ENCODE results near the gene ELF2.
"Not testable (repeated sequence)": the region's sequence is repeated elsewhere in the genome, so short reads cannot be mapped to it uniquely, and the experiment has no call there.

Gene ELF2

DNA sequence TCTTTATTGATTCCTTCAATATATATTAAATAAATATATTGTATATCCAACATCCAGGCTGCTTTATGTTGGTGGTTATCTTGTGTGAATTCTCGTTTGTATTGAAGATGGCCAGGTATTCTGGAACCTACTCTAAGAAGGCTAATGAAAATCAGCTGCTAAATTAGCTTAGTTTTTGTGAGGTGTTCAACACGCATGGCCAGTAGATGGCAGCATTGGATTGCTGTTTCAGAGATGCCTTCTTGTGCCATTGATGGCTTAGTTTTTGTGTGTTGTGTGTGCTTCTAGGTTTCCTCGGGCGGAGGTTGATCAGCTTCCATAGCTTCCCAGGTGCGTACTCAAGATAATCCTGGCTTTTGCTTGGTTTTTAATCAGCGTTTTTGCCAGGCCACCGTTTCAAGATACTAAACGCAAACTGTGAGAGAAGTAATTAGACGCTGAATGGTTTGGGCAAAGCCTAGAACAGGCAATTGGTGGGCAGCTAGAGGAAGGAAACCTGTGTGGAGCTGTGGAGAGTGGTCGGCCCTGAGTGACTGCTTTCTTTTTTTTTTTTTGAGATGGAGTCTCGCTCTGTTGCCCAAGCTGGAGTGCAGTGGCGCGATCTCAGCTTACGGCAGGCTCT, 146.3 kb downstream of the ELF2 start:
- DNase-seq, result peak; percentile 63 to 74
- Histone ChIP-seq H3K4me3 (no peak overlapping the region), H3K9me3 (no peaks in the 10 kb centered on the region), H3K4me1 (peaks cover 0 to 8% (median 0%) of the 10 kb centered on the region in 4 donors), H3K27me3 (no peaks in the 10 kb centered on the region), H3K27ac (no peak overlapping the region), H3K36me3 (no peaks in the 10 kb centered on the region)
- TF ChIP-seq, protein P1, sequence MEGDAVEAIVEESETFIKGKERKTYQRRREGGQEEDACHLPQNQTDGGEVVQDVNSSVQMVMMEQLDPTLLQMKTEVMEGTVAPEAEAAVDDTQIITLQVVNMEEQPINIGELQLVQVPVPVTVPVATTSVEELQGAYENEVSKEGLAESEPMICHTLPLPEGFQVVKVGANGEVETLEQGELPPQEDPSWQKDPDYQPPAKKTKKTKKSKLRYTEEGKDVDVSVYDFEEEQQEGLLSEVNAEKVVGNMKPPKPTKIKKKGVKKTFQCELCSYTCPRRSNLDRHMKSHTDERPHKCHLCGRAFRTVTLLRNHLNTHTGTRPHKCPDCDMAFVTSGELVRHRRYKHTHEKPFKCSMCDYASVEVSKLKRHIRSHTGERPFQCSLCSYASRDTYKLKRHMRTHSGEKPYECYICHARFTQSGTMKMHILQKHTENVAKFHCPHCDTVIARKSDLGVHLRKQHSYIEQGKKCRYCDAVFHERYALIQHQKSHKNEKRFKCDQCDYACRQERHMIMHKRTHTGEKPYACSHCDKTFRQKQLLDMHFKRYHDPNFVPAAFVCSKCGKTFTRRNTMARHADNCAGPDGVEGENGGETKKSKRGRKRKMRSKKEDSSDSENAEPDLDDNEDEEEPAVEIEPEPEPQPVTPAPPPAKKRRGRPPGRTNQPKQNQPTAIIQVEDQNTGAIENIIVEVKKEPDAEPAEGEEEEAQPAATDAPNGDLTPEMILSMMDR (IDR thresholded peaks at IDR 0.05), result peak; percentile 76 to 81
- intact Hi-C loops (cut with DNase I; ENCODE audit: low total_unique reads), result no loop called here

DNA sequence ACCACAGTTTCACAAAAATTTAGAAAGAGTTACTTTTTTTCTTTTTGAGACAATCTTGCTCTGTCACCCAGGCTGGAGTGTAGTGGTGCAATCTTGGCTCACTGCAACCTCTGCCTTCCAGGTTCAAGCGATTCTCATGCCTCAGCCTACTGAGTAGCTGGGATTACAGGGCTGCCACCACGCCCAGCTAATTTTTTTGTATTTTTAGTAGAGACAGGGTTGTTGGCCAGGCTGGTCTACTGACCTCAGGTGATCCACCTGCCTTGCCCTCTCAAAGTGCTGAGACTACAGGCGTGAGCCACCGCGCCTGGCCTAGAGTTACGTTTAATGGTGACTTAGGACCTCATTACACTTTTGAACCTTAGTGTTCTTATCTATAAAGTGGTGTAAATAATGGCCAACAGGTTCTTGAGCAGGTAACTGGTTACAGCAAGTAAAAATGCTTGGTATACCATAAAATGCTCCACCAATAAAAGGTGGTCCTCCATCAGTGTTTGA, 147.1 kb downstream of the ELF2 start:
- H3K27me3 ChIP-seq; H3K9me3 ChIP-seq; H3K36me3 ChIP-seq; intact Hi-C loops (cut with DNase I; ENCODE audit: low total_unique reads); H3K27ac ChIP-seq; DNase-seq; H3K4me1 ChIP-seq; H3K4me3 ChIP-seq: not testable (repeated sequence)

DNA sequence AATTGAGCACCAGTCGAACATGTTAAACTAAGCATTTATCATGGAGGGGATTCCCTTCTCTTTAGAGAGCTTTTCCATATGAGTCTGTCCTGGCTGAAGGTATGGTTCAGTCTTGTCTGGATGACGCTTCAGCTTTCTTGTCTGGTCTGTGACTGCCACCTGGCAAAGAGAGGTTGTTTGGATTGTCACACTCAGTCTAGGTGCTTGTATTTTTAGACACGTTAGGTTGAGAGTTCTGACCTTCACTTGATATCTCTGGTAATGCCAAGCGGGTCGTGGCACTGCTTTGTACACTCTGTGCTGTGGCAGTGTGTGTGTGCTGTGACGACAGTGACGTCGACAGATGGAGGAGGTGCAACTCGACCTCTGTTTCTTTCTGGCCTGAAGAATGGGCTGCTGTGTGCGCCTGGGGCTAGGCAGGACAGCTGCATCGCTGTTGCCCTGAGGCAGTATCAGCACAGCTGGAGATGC, 148.8 kb downstream of the ELF2 start:
- DNase-seq, result no peak
- Histone ChIP-seq H3K4me1 (peaks cover 0 to 4% (median 0%) of the 10 kb centered on the region in 4 donors), H3K9me3 (no peaks in the 10 kb centered on the region), H3K27ac (no peak overlapping the region), H3K36me3 (no peaks in the 10 kb centered on the region), H3K4me3 (no peak overlapping the region), H3K27me3 (no peaks in the 10 kb centered on the region)
- intact Hi-C loops (cut with DNase I; ENCODE audit: low total_unique reads), result no loop called here
- TF ChIP-seq, protein P1 (IDR thresholded peaks at IDR 0.05), result no peak

DNA sequence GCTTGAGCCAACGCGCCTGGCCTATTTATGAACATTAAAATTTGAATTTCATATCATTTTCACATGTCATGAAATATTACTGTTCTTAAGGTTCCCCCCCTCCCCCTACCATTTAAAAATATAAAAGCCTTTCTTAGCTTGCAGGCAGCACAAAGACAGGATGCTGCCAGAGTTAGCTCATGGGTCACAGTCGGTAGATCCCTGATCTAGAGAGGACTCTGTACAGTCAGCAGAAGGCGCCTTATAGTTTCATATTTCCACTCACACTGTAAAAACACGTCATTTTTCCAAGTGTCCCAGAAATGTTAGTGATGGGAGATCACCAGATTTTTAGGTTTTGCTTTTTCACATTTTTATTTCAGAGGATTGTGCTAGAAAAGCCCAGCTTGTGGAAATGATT, 149.2 kb downstream of the ELF2 start:
- Histone ChIP-seq H3K36me3 (no peaks in the 10 kb centered on the region), H3K27me3 (no peaks in the 10 kb centered on the region), H3K27ac (no peak overlapping the region), H3K4me3 (no peak overlapping the region), H3K9me3 (no peaks in the 10 kb centered on the region), H3K4me1 (peaks cover 0 to 4% (median 0%) of the 10 kb centered on the region in 4 donors)
- no peak for DNase-seq
- intact Hi-C loops (cut with DNase I; ENCODE audit: low total_unique reads), result no loop called here
- TF ChIP-seq, protein P1 (IDR thresholded peaks at IDR 0.05), result no peak

DNA sequence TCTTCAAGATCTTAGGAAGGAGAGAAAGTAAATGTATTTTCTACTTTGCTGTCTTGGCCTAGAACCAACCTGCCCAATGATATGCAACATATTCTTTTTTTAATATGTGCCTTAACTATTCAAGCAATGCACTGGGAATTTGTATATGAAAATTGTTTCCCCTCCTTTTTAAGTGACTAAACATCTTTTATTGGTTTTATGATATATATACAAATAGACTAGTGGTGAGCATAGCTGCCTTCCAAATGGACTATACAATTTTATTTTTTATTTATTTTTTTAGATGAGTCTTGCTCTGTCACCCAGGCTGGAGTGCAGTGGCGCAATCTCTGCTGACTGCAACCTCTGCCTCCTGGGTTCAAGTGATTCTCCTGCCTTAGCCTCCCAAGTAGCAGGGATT, 151.2 kb downstream of the ELF2 start:
- Histone ChIP-seq H3K36me3 (no peaks in the 10 kb centered on the region), H3K9me3 (no peaks in the 10 kb centered on the region), H3K4me3 (no peak overlapping the region), H3K4me1 (peaks cover 0 to 2% (median 0%) of the 10 kb centered on the region in 4 donors), H3K27me3 (no peaks in the 10 kb centered on the region), H3K27ac (no peak overlapping the region)
- TF ChIP-seq, protein P1 (IDR thresholded peaks at IDR 0.05), result no peak
- DNase-seq, result no peak
- intact Hi-C loops (cut with DNase I; ENCODE audit: low total_unique reads), result no loop called here

DNA sequence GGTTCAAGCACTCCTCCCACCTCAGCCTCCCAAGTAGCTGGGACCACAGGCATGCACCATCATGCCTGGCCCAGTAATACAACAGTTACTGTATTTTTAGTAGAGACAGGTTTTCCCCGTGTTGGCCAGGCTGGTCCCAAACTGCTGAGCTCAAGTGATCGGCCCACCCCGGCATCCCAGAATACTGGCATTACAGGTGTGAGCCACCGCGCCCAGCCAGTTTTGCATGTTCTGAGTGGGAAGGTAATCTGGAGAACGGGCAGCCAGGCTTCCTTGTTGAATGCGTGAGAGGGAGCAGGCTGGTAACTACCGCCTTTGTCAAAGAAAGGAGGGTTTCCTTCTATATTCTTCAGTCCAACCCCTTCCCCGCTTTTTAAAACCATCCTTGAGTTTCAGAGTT, 152.3 kb downstream of the ELF2 start:
- H3K4me3 ChIP-seq, result no peak overlapping the region
- TF ChIP-seq, protein P1 (IDR thresholded peaks at IDR 0.05), result no peak
- intact Hi-C loops (cut with DNase I; ENCODE audit: low total_unique reads), result no loop called here
- H3K27me3 ChIP-seq, result no peaks in the 10 kb centered on the region
- DNase-seq, result no peak
- no peak overlapping the region for H3K27ac ChIP-seq
- H3K9me3 ChIP-seq, result no peaks in the 10 kb centered on the region
- H3K4me1 ChIP-seq, result no peaks in the 10 kb centered on the region
- no peaks in the 10 kb centered on the region for H3K36me3 ChIP-seq

Measured in tibial artery (tissue), 4 donors.